Liver (tissue), 3 donors: Measurements from ENCODE around the gene IGFBP1.

ENCODE experiments used
- CTCF ChIP-seq: fragments of 150-350 bp; IDR thresholded peaks from 2 replicates; pipeline ENCODE4 v1.5.1; 2017; ENCODE audit warnings: improper control_type of control experiment, low read depth, low read length; ENCODE audit not compliant: missing input control
- FOXA1 ChIP-seq: IDR thresholded peaks from 2 replicates; pipeline ENCODE4 v1.6.1; 2016; ENCODE audit warnings: antibody characterized with exemption
- GABPA ChIP-seq, 2 donors: IDR thresholded peaks in 1 of 2; conservative IDR thresholded peaks in 1 of 2; 2 replicates each; pipeline ENCODE4 v1.6.1; 2016; ENCODE audit warnings: antibody characterized with exemption in 2 of 2, mild to moderate bottlenecking in 1 of 2, moderate library complexity in 1 of 2
- HNF4A ChIP-seq, 2 donors: conservative IDR thresholded peaks; 2 replicates each; pipeline ENCODE4 v1.6.1; 2016; ENCODE audit warnings: antibody characterized with exemption in 2 of 2, mild to moderate bottlenecking in 2 of 2
- HNF4G ChIP-seq: IDR thresholded peaks from 2 replicates; pipeline ENCODE4 v1.6.1; 2016; ENCODE audit warnings: antibody characterized with exemption
- JUND ChIP-seq, 2 donors: IDR thresholded peaks; 2 replicates each; pipeline ENCODE4 v1.6.1; 2016; ENCODE audit warnings: antibody characterized with exemption in 2 of 2
- MAX ChIP-seq: IDR thresholded peaks from 2 replicates; pipeline ENCODE4 v1.6.1; 2016; ENCODE audit warnings: antibody characterized with exemption
- RAD21 ChIP-seq, 2 donors: IDR thresholded peaks; 2 replicates each; pipeline ENCODE4 v1.6.1; 2016; ENCODE audit warnings: antibody characterized with exemption in 2 of 2, mild to moderate bottlenecking in 2 of 2
- REST ChIP-seq: IDR thresholded peaks from 2 replicates; pipeline ENCODE4 v1.6.1; 2016; ENCODE audit warnings: antibody characterized with exemption, mild to moderate bottlenecking
- RXRA ChIP-seq, 2 donors: IDR thresholded peaks; 2 replicates each; pipeline ENCODE4 v1.6.1; 2017 to 2018; ENCODE audit warnings: antibody characterized with exemption in 2 of 2, mild to moderate bottlenecking in 1 of 2
- SP1 ChIP-seq: IDR thresholded peaks from 2 replicates; pipeline ENCODE4 v1.6.1; 2018; ENCODE audit warnings: antibody characterized with exemption, mild to moderate bottlenecking
- TAF1 ChIP-seq: conservative IDR thresholded peaks from 2 replicates; pipeline ENCODE4 v1.6.1; 2016; ENCODE audit warnings: antibody characterized with exemption, mild to moderate bottlenecking
- YY1 ChIP-seq: IDR thresholded peaks from 2 replicates; pipeline ENCODE4 v1.6.1; 2016; ENCODE audit warnings: antibody characterized with exemption, mild to moderate bottlenecking
- ZBTB33 ChIP-seq: IDR thresholded peaks from 2 replicates; pipeline ENCODE4 v1.6.1; 2016; ENCODE audit warnings: antibody characterized with exemption
- donor health status: healthy.
- donor health status: healthy.

GRCh38 chr7:45882465-45882810 is 5.8 kb upstream of the IGFBP1 start:
- TF ChIP-seq GABPA (IDR thresholded peaks at IDR 0.05 in 1 of 2, conservative IDR thresholded peaks at IDR 0.05 in 1 of 2) (no peak), CTCF (no peak), JUND (IDR thresholded peaks at IDR 0.05) (no peak), RAD21 (IDR thresholded peaks at IDR 0.05) (no peak), HNF4G (no peak), HNF4A (conservative IDR thresholded peaks at IDR 0.05) (no peak), YY1 (no peak), REST (no peak), TAF1 (no peak), FOXA1 (no peak), MAX (no peak), SP1 (no peak), RXRA (IDR thresholded peaks at IDR 0.05) (no peak), ZBTB33 (no peak)
